Sigmoid colon (tissue), 7 donors: ENCODE data around the gene CAGE1. TPM values are rescaled to one million over a fixed set of nuclear protein-coding genes. Genes with fewer than 3 reads are reported as not detected.
"Not testable (repeated sequence)": the region's sequence is repeated elsewhere in the genome, so short reads cannot be mapped to it uniquely, and the experiment has no call there.

ENCODE experiments used
- DNase-seq: peaks from one replicate; pipeline ENCODE4 v3.0.0-alpha.2; 2019
- H3K27ac ChIP-seq, 4 donors: fragments of 200-600 bp; sonication (generic); one replicate each; pipeline ENCODE4 v1.5.1; 2016 to 2019; ENCODE audit warnings: mild to moderate bottlenecking in 1 of 4
- H3K27me3 ChIP-seq, 3 donors: fragments of 200-600 bp; sonication (generic); one replicate each; pipeline ENCODE4 v1.5.1; 2019; ENCODE audit warnings: mild to moderate bottlenecking in 1 of 3
- H3K36me3 ChIP-seq, 4 donors: fragments of 200-600 bp; sonication (generic); one replicate each; pipeline ENCODE4 v1.5.1; 2016 to 2019
- H3K4me1 ChIP-seq, 4 donors: fragments of 200-600 bp; sonication (generic); one replicate each; pipeline ENCODE4 v1.5.1; 2017 to 2019
- H3K4me3 ChIP-seq, 4 donors: fragments of 200-600 bp; sonication (generic); one replicate each; pipeline ENCODE4 v1.5.1; 2017 to 2019; ENCODE audit warnings: mild to moderate bottlenecking in 2 of 4, moderate library complexity in 1 of 4
- H3K9me3 ChIP-seq, 4 donors: fragments of 200-600 bp in 3 of 4; sonication (generic) in 3 of 4; one replicate each; pipeline versions ENCODE4 v1.5.1 to v1.6.1; 2013 to 2019
- EP300 ChIP-seq, 4 donors: sonication (generic); formaldehyde crosslinking; IDR thresholded peaks; one replicate each; pipeline ENCODE4 v1.6.1; 2017; ENCODE audit warnings: antibody characterized with exemption in 4 of 4
- POLR2A ChIP-seq, 2 donors: fragments of 450-650 bp; IDR thresholded peaks; one replicate each; pipeline ENCODE4 v1.6.1; 2016; ENCODE audit warnings: antibody characterized with exemption in 2 of 2, mild to moderate bottlenecking in 2 of 2, moderate library complexity in 2 of 2
- POLR2AphosphoS5 ChIP-seq, 4 donors: sonication (generic); formaldehyde crosslinking; IDR thresholded peaks; one replicate each; pipeline ENCODE4 v1.6.1; 2017; ENCODE audit warnings: antibody characterized with exemption in 4 of 4
- WGBS, 2 donors: extraction: QIAGEN DNeasy Blood & Tissue Kit; methylation state at CpG; one replicate each; pipeline ENCODE4 v1.1.7; 2013; 5-methylcytosine and 5-hydroxymethylcytosine counted together
- intact Hi-C: fragments of 100-400 bp; cut with DNase I; formaldehyde crosslinking; loops from one replicate; pipeline ENCODE4 v1.15.1; 2023
- polyA plus RNA-seq, 3 donors: library from polyadenylated mRNA; stranded (reverse); fragments of 200-250 nt; gene quantifications; one replicate each; pipeline ENCODE4 v1.2.3, GENCODE V29; 2013
- total RNA-seq, 4 donors: library from RNA; depleted of rRNA; stranded (reverse); fragments of >200 nt; gene quantifications; one replicate each; pipeline ENCODE4 v1.1.0, GENCODE V29; 2016
- TF ChIP-seq, protein P1 (sequence below), 4 experiments: fragments of 450-650 bp in 3 of 4; fragments of 200-600 bp in 1 of 4; IDR thresholded peaks; one replicate each; pipeline ENCODE4 v1.5.1; 2016 to 2019; ENCODE audit warnings: antibody characterized with exemption in 4 of 4, mild to moderate bottlenecking in 3 of 4, moderate library complexity in 2 of 4
- donor health status: healthy with polysubstance abuse.
- donor health status: Bipolar disorder and iron deficiency.
- donor health status: healthy.

CAGE1 gene
- total and polyA plus RNA-seq, 7 donors, result 0.04 TPM; not detected in 6

DNA sequence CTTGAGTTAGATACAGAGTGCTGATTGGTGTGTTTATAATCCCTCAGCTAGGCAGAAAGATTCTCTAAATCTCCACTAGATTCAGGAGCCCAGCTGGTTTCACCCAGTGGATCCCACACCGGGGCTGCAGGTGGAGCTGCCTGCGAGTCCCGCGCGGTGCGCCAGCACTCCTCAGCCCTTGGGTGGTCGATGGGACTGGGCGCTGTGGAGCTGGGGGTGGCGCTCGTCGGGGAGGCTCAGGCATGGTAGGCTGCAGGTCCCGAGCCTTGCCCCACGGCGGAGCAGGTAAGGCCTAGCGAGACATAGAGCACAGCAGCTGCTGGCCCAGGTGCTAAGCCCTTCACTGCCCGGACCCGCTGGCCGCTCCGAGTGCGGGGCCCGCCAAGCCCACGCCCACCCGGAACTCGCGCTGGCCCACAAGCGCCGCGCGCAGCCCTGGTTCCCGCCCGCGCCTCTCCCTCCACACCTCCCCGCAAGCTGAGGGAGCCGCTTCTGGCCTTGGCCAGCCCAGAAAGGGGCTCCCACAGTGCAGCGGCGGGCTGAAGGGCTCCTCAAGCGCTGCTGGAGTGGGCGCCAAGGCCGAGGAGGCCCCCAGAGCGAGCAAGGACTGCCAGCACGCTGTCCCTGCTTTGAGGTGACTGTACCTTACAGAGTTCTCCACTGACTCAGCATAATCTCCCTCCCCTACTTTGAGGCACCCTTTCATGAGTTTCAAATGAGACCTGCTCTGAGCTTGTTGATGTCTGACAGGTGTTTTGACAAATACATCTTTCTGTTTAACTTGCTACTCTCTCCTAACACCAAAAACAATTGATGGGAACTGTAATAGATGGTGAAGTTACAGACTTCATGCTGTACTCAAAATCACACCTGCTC lies 72.6 kb downstream of the CAGE1 start:
- H3K9me3 ChIP-seq, result no peaks in the 10 kb centered on the region
- TF ChIP-seq POLR2A (IDR thresholded peaks at IDR 0.05) (no peak), POLR2AphosphoS5 (IDR thresholded peaks at IDR 0.05) (no peak), EP300 (IDR thresholded peaks at IDR 0.05) (no peak)
- TF ChIP-seq, protein P1, sequence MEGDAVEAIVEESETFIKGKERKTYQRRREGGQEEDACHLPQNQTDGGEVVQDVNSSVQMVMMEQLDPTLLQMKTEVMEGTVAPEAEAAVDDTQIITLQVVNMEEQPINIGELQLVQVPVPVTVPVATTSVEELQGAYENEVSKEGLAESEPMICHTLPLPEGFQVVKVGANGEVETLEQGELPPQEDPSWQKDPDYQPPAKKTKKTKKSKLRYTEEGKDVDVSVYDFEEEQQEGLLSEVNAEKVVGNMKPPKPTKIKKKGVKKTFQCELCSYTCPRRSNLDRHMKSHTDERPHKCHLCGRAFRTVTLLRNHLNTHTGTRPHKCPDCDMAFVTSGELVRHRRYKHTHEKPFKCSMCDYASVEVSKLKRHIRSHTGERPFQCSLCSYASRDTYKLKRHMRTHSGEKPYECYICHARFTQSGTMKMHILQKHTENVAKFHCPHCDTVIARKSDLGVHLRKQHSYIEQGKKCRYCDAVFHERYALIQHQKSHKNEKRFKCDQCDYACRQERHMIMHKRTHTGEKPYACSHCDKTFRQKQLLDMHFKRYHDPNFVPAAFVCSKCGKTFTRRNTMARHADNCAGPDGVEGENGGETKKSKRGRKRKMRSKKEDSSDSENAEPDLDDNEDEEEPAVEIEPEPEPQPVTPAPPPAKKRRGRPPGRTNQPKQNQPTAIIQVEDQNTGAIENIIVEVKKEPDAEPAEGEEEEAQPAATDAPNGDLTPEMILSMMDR (IDR thresholded peaks at IDR 0.05), result no peak
- H3K4me1 ChIP-seq, result peaks cover 0 to 8% (median 4%) of the 10 kb centered on the region in 4 donors
- DNase-seq, result no peak
- intact Hi-C loops, result no loop called here
- 93 to 95% methylated on average over 41 of the region's 41 CpGs for WGBS, 2 donors
- H3K27me3 ChIP-seq, result no peaks in the 10 kb centered on the region
- no peaks in the 10 kb centered on the region for H3K36me3 ChIP-seq
- H3K27ac ChIP-seq, result no peak overlapping the region
- no peak overlapping the region for H3K4me3 ChIP-seq

DNA sequence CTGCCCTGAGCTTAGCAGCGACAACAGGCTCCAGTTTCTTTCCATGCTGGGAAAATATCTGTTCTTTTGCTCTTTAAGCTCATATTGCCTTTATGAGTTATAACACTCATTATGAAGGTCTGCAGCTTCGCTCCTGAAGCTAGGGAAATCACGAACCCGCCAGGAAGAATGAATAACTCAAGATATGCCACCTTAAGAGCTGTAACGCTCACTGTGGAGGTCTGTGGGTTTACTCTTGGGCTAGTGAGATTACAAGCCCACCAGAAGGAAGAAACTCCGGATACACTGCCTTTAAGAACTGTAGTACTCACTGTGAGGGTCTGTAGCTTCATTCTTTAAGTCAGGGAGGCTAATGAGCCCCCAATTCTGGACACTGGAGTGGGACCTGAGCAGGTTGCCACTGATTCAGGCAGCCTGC lies 73.6 kb downstream of the CAGE1 start:
- Histone ChIP-seq H3K9me3 (no peaks in the 10 kb centered on the region), H3K27ac (no peak overlapping the region), H3K27me3 (no peaks in the 10 kb centered on the region), H3K36me3 (no peaks in the 10 kb centered on the region), H3K4me1 (peaks cover 0 to 18% (median 12%) of the 10 kb centered on the region in 4 donors), H3K4me3 (no peak overlapping the region)
- 87 to 89% methylated on average over 6 of the region's 6 CpGs for whole genome bisulfite sequencing, 2 donors
- TF ChIP-seq POLR2AphosphoS5 (IDR thresholded peaks at IDR 0.05) (no peak), POLR2A (IDR thresholded peaks at IDR 0.05) (no peak), EP300 (IDR thresholded peaks at IDR 0.05) (no peak)
- TF ChIP-seq, protein P1 (IDR thresholded peaks at IDR 0.05), result no peak
- no peak for DNase-seq
- intact Hi-C loops, result no loop called here

DNA sequence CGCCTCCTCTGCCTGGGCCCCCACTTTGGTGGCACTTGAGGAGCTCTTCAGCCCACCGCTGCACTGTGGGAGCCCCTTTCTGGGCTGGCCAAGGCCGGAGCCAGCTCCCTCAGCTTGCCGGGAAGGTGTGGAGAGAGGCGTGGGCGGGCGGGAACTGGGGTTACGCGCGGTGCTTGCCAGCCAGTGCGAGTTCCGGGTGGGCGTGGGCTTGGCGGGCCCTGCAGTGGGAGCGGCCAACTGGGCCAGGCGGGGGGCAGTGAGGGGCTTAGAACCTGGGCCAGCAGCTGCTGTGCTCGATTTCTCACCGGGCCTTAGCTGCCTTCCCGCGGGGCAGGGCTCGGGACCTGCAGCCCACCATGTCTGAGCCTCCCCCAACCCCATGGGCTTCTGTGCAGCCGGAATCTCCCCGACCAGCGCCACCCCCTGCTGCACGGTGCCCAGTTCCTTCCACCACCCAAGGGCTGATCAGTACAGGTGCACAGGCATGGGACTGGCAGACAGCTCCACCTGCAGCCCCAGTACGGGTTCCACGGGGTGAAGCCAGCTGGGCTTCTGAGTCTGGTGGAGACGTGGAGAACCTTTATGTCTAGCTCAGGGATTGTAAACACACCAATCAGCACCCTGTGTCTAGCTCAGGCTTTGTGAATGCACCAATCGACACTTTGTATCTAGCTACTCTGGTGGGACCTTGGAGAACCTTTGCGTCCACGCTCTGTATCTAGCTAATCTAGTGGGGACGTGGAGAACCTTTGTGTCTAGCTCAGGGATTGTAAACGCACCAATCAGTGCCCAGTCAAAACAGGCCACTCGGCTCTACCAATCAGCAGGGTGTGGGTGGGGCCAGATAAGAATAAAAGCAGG lies 74.2 kb downstream of the CAGE1 start:
- peaks cover 0 to 24% (median 16%) of the 10 kb centered on the region in 4 donors for H3K4me1 ChIP-seq
- DNase-seq, H3K9me3 ChIP-seq, H3K27ac ChIP-seq, H3K4me3 ChIP-seq, H3K27me3 ChIP-seq, intact Hi-C loops, H3K36me3 ChIP-seq: not testable (repeated sequence)
- WGBS, 2 donors, result 87 to 88% methylated on average over 34 of the region's 34 CpGs

DNA sequence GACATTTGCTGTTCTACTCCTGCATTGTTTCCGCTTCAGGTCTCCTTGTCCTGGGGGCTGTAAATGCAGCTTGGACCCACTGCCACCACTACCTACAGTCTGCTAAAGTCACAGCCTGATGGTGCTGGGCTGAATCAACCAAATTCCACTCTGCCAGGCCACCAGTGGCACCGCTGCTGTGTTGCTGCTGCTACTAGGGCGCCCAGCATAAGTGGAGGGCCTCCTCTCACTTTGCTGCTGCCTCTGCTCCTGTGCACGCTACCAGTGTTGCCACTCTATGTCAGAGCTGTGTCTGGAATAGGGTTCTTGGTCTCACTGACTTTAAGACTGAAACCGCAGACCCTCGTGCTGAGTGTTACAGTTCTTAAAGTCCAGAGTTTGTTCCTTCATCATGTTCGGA lies 75.1 kb downstream of the CAGE1 start:
- intact Hi-C loops, result no loop called here
- Histone ChIP-seq H3K36me3 (peaks cover 0 to 4% (median 1%) of the 10 kb centered on the region in 4 donors), H3K4me1 (peaks cover 0 to 25% (median 16%) of the 10 kb centered on the region in 4 donors), H3K27ac (no peak overlapping the region), H3K27me3 (no peaks in the 10 kb centered on the region), H3K9me3 (no peaks in the 10 kb centered on the region), H3K4me3 (no peak overlapping the region)
- no peak for DNase-seq
- WGBS, 2 donors, result 94 to 96% methylated on average over 7 of the region's 7 CpGs
- TF ChIP-seq POLR2A (IDR thresholded peaks at IDR 0.05), result no peak
- TF ChIP-seq, protein P1 (IDR thresholded peaks at IDR 0.05), result no peak
- TF ChIP-seq EP300 (IDR thresholded peaks at IDR 0.05), result no peak
- no peak for TF ChIP-seq POLR2AphosphoS5 (IDR thresholded peaks at IDR 0.05)
